ENCODE data around the gene PDE10A. TPM values are rescaled to one million over a fixed set of nuclear protein-coding genes. Genes with fewer than 3 reads are reported as not detected.

The PDE10A gene
- total and polyA plus RNA-seq, 12 donors, result 6.8 to 20.4 (median 14.2) TPM

DNA sequence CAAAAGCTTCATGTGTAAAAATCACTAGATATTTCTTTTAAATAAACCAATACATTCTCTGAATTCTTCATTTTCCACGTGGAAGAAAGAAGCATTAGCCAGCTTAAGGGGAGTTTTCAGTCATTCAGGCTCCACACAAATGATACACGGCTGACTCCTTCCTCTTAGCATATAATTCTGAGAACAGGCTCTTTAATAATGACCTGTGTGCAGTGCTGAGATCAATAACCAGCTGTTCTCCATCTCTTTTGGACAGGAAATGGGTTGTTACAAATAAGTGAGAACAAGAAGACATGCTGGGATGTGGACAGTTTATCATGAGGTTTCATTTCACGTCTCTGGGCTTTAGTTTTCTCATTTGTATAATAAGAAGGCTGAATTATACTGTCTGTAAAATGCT is 206.8 kb downstream of the PDE10A start:
- no peaks in the 10 kb centered on the region for H3K36me3 ChIP-seq
- no peak for ATAC-seq
- H3K27me3 ChIP-seq, result no peaks in the 10 kb centered on the region
- DNase-seq, result no peak
- no peak overlapping the region for H3K4me3 ChIP-seq
- H3K27ac ChIP-seq, result peak overlapping the region in 1 of 10 donors; percentile 31
- H3K4me1 ChIP-seq, result peaks cover 0 to 41% (median 9%) of the 10 kb centered on the region in 9 donors
- WGBS, 2 donors, result 36 to 45% methylated on average over 3 of the region's 3 CpGs
- no peaks in the 10 kb centered on the region for H3K9me3 ChIP-seq
- TF ChIP-seq, protein P1, sequence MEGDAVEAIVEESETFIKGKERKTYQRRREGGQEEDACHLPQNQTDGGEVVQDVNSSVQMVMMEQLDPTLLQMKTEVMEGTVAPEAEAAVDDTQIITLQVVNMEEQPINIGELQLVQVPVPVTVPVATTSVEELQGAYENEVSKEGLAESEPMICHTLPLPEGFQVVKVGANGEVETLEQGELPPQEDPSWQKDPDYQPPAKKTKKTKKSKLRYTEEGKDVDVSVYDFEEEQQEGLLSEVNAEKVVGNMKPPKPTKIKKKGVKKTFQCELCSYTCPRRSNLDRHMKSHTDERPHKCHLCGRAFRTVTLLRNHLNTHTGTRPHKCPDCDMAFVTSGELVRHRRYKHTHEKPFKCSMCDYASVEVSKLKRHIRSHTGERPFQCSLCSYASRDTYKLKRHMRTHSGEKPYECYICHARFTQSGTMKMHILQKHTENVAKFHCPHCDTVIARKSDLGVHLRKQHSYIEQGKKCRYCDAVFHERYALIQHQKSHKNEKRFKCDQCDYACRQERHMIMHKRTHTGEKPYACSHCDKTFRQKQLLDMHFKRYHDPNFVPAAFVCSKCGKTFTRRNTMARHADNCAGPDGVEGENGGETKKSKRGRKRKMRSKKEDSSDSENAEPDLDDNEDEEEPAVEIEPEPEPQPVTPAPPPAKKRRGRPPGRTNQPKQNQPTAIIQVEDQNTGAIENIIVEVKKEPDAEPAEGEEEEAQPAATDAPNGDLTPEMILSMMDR (IDR thresholded peaks at IDR 0.05), result no peak
- intact Hi-C loops (cut with DNase I), result loop anchor here in 1 of 10 donors (10.0 kb wide), 1 partner anchor 209 kb away; the partner anchor contains the start of gene PDE10A

DNA sequence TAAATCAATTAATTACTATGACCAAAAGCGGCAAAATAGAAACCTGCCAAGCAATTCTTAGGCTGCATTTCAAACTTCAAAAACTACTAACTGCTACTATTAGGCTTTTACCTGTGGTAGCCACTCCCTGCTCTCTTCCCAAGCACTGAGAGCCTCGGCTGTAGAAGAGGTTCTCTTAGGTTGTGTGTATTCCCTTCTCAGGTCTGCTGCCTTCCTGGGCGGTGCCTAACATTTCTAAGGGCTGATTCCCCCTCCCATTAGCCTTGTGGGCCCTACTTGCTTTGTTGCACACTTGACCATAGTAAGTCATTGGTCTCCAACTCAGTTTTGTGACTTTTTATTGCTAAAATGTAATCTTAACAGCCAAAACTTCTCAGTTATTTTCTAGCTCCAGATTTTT is 207.6 kb downstream of the PDE10A start:
- 89 to 94% methylated on average over 3 of the region's 3 CpGs for WGBS, 2 donors
- DNase-seq (no peak), ATAC-seq (no peak)
- intact Hi-C loops (cut with DNase I), result loop anchor here in 1 of 10 donors (10.0 kb wide), 1 partner anchor 209 kb away; the partner anchor contains the start of gene PDE10A
- no peak overlapping the region for H3K4me3 ChIP-seq
- no peaks in the 10 kb centered on the region for H3K36me3 ChIP-seq
- peaks cover 0 to 39% (median 9%) of the 10 kb centered on the region in 9 donors for H3K4me1 ChIP-seq
- H3K27ac ChIP-seq, result no peak overlapping the region
- no peaks in the 10 kb centered on the region for H3K27me3 ChIP-seq
- no peaks in the 10 kb centered on the region for H3K9me3 ChIP-seq
- TF ChIP-seq, protein P1 (IDR thresholded peaks at IDR 0.05), result no peak

DNA sequence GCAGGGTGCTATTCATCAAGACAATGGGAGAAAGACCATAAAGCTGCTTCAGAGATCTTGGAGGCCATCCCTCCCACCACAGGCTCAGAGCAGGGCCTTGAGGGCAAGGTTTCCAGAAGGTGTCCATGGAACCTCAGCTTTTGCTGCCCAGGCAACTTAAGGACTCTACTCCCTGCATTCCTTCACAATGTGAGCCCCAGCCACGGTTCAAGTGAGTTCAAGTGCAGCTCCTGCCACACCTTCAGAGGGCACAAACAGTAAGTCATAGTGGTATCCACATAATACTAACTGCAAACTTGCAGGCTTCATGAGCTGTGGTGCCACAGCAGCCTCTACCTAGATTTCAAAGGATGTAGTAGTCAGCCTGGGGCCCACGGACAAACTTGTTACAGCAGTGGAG is 209.6 kb downstream of the PDE10A start:
- Histone ChIP-seq H3K9me3 (no peaks in the 10 kb centered on the region), H3K4me1 (peaks cover 0 to 28% (median 9%) of the 10 kb centered on the region in 9 donors), H3K4me3 (no peak overlapping the region), H3K27me3 (no peaks in the 10 kb centered on the region), H3K36me3 (no peaks in the 10 kb centered on the region), H3K27ac (no peak overlapping the region)
- intact Hi-C loops (cut with DNase I), result loop anchor here in 1 of 10 donors (10.0 kb wide), 1 partner anchor 211 kb away; the partner anchor contains the start of gene PDE10A
- WGBS, 2 donors, result 98 to 100% methylated on average over 2 of the region's 2 CpGs
- DNase-seq (no peak), ATAC-seq (no peak)
- TF ChIP-seq, protein P1 (IDR thresholded peaks at IDR 0.05), result no peak

DNA sequence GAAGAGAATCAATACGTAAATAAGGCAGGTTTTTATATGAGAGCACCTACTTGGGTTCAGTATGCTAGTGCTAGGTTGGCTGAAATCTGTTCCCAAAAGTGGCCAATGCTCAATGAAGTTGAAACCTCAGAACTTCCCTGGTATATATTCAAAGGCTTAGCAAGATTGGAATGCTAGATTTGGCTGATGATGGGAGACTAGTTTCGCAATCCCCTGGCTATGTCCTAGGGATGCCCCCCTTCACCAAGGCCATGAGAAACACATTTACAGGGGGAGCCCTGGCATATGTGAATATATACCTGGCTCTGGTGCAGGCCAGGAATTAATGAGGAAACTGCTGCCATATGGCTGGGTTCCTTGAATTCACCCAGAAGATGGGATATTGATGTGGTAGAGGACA is 211.2 kb downstream of the PDE10A start:
- Histone ChIP-seq H3K9me3 (no peaks in the 10 kb centered on the region), H3K4me1 (peaks cover 0 to 18% (median 5%) of the 10 kb centered on the region in 9 donors), H3K36me3 (no peaks in the 10 kb centered on the region), H3K27me3 (no peaks in the 10 kb centered on the region), H3K4me3 (no peak overlapping the region), H3K27ac (no peak overlapping the region)
- WGBS, 2 donors, result 97 to 98% methylated on average over 2 of the region's 2 CpGs
- intact Hi-C loops (cut with DNase I), result loop anchor here in 1 of 10 donors (10.0 kb wide), 1 partner anchor 213 kb away; the partner anchor contains the start of gene PDE10A
- no peak for ATAC-seq
- TF ChIP-seq, protein P1 (IDR thresholded peaks at IDR 0.05), result no peak
- DNase-seq, result no peak
